ENCODE measurements around the gene UCHL1. TPM values are rescaled to one million over a fixed set of nuclear protein-coding genes. Genes with fewer than 3 reads are reported as not detected.

Gene UCHL1
- total and polyA plus RNA-seq, 4 donors, result 0.51 to 2.6 (median 0.70) TPM

DNA sequence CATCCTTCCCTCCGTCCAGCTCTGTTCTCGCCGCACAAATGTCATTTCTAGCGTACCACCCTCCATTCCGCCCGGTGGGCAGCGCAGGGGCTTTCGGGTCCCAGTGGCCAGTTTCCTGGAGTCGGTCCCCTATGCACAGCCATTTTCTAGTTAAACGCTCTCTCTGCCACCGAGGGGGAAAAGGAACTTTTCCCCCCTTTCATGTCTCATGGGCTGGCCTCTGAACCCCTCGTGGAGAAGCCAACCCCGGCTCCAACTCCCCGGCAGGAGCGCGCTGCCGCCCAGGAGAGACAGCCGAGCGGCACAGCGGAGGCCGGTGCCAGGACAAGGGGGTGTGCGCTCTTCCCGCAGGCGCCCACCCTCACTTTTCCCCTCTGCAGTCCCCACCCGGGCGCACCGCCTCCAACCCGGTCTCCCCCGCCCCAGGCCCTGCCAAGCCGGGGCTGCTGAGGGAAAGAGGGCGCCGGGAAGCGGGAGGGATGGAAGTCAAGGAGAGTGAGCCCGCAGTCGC lies 43.0 kb upstream of the UCHL1 start:
- no peak for DNase-seq (ENCODE audit: low spot score)
- 1% methylated on average over 35 of the region's 35 CpGs for WGBS
- Histone ChIP-seq H3K9me3 (ENCODE audit: control insufficient read depth in 4 of 4, low read length in 3 of 4) (no peaks in the 10 kb centered on the region), H3K4me1 (ENCODE audit: control insufficient read depth in 4 of 4, insufficient read depth in 4 of 4, low read length in 3 of 4) (peaks cover 4 to 40% (median 35%) of the 10 kb centered on the region in 4 donors), H3K9ac (ENCODE audit: low read depth in 1 of 2, low read length in 2 of 2) (peak overlapping the region; percentile 44 to 68), H3K36me3 (ENCODE audit: control insufficient read depth in 4 of 4, insufficient read depth in 3 of 4, low read depth in 1 of 4, low read length in 3 of 4) (peaks cover 0 to 1% (median 0%) of the 10 kb centered on the region in 4 donors), H3K4me3 (ENCODE audit: low read depth in 1 of 3, low read length in 3 of 3) (peak overlapping the region; percentile 61 to 86 (median 80)), H3K27me3 (ENCODE audit: control insufficient read depth in 4 of 4, insufficient read depth in 4 of 4, low read length in 3 of 4) (no peaks in the 10 kb centered on the region), H3K27ac (ENCODE audit: low read depth in 1 of 2, low read length in 2 of 2) (peak overlapping the region; percentile 67 to 71)
- TF ChIP-seq, protein P1, sequence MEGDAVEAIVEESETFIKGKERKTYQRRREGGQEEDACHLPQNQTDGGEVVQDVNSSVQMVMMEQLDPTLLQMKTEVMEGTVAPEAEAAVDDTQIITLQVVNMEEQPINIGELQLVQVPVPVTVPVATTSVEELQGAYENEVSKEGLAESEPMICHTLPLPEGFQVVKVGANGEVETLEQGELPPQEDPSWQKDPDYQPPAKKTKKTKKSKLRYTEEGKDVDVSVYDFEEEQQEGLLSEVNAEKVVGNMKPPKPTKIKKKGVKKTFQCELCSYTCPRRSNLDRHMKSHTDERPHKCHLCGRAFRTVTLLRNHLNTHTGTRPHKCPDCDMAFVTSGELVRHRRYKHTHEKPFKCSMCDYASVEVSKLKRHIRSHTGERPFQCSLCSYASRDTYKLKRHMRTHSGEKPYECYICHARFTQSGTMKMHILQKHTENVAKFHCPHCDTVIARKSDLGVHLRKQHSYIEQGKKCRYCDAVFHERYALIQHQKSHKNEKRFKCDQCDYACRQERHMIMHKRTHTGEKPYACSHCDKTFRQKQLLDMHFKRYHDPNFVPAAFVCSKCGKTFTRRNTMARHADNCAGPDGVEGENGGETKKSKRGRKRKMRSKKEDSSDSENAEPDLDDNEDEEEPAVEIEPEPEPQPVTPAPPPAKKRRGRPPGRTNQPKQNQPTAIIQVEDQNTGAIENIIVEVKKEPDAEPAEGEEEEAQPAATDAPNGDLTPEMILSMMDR (IDR thresholded peaks at IDR 0.05; ENCODE audit: low read depth, low read length, missing input control), result no peak
- peak in 1 of 2 donors; percentile 28 for TF ChIP-seq RAD21 (IDR thresholded peaks at IDR 0.05)

GRCh38 chr4:41214136-41214824 lies 42.4 kb upstream of the UCHL1 start, which contains the start of gene APBB2:
APBB2 (minus strand) TSS chr4:41214542; CDS start chr4:41033254, 181,288 bp downstream.
- peak within 1 kb of the TSS; percentile 61 to 86 (median 80) for H3K4me3 ChIP-seq (ENCODE audit: low read depth in 1 of 3, low read length in 3 of 3)
- peak; percentile 80 for DNase-seq (ENCODE audit: low spot score)
- H3K36me3 ChIP-seq (ENCODE audit: control insufficient read depth in 4 of 4, insufficient read depth in 3 of 4, low read depth in 1 of 4, low read length in 3 of 4), result peaks cover 0 to 1% (median 0%) of the 10 kb centered on the region in 4 donors
- peaks cover 4 to 40% (median 33%) of the 10 kb centered on the region in 4 donors for H3K4me1 ChIP-seq (ENCODE audit: control insufficient read depth in 4 of 4, insufficient read depth in 4 of 4, low read length in 3 of 4)
- under 1% methylated on average over 71 of the region's 71 CpGs for WGBS
- peak within 1 kb of the TSS; percentile 68 to 71 for H3K27ac ChIP-seq (ENCODE audit: low read depth in 1 of 2, low read length in 2 of 2)
- H3K27me3 ChIP-seq (ENCODE audit: control insufficient read depth in 4 of 4, insufficient read depth in 4 of 4, low read length in 3 of 4), result no peaks in the 10 kb centered on the region
- peak; percentile 56 for TF ChIP-seq SP1 (IDR thresholded peaks at IDR 0.05)
- peak in 1 of 2 donors; percentile 16 for TF ChIP-seq JUND (IDR thresholded peaks at IDR 0.05)
- no peak for TF ChIP-seq TAF1 (conservative IDR thresholded peaks at IDR 0.05)
- TF ChIP-seq, protein P2, sequence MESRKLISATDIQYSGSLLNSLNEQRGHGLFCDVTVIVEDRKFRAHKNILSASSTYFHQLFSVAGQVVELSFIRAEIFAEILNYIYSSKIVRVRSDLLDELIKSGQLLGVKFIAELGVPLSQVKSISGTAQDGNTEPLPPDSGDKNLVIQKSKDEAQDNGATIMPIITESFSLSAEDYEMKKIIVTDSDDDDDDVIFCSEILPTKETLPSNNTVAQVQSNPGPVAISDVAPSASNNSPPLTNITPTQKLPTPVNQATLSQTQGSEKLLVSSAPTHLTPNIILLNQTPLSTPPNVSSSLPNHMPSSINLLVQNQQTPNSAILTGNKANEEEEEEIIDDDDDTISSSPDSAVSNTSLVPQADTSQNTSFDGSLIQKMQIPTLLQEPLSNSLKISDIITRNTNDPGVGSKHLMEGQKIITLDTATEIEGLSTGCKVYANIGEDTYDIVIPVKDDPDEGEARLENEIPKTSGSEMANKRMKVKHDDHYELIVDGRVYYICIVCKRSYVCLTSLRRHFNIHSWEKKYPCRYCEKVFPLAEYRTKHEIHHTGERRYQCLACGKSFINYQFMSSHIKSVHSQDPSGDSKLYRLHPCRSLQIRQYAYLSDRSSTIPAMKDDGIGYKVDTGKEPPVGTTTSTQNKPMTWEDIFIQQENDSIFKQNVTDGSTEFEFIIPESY (IDR thresholded peaks at IDR 0.05), result peak; percentile 85
- TF ChIP-seq MAX (IDR thresholded peaks at IDR 0.05), result peak; percentile 42
- TF ChIP-seq, protein P1 (IDR thresholded peaks at IDR 0.05; ENCODE audit: low read depth, low read length, missing input control), result peak; percentile 72
- no peak for TF ChIP-seq ATF3 (IDR thresholded peaks at IDR 0.05)
- peak in 1 of 2 donors; percentile 30 for TF ChIP-seq GABPA (IDR thresholded peaks at IDR 0.05 in 1 of 2, conservative IDR thresholded peaks at IDR 0.05 in 1 of 2)
- TF ChIP-seq FOXA1 (IDR thresholded peaks at IDR 0.05), result no peak
- TF ChIP-seq RAD21 (IDR thresholded peaks at IDR 0.05), result peak; percentile 67 to 76
- TF ChIP-seq HNF4A (conservative IDR thresholded peaks at IDR 0.05), result peak; percentile 13 to 26
- no peak for TF ChIP-seq NR2F2 (IDR thresholded peaks at IDR 0.05)
- peak; percentile 73 for TF ChIP-seq YY1 (IDR thresholded peaks at IDR 0.05)
- TF ChIP-seq EGR1 (IDR thresholded peaks at IDR 0.05; ENCODE audit: low read depth in 2 of 2), result peak in 1 of 2 donors; percentile 46
- peak; percentile 69 for TF ChIP-seq REST (IDR thresholded peaks at IDR 0.05)
- no peak for TF ChIP-seq FOXA2 (IDR thresholded peaks at IDR 0.05)
- no peak for TF ChIP-seq HNF4G (IDR thresholded peaks at IDR 0.05)
- TF ChIP-seq RXRA (IDR thresholded peaks at IDR 0.05), result peak; percentile 21 to 35
- no peaks in the 10 kb centered on the region for H3K9me3 ChIP-seq (ENCODE audit: control insufficient read depth in 4 of 4, low read length in 3 of 4)
- peak within 1 kb of the TSS; percentile 44 to 68 for H3K9ac ChIP-seq (ENCODE audit: low read depth in 1 of 2, low read length in 2 of 2)
